HG02588 (cell line): ENCODE data around the gene SAP130.
"Not testable (repeated sequence)": the region's sequence is repeated elsewhere in the genome, so short reads cannot be mapped to it uniquely, and the experiment has no call there.

Experiments
- ATAC-seq: cut with Tn5 transposase; IDR thresholded peaks from one replicate; pipeline ENCODE4 v1.9.1; 2021; ENCODE audit warnings: mild to moderate bottlenecking, moderate library complexity; ENCODE audit not compliant: unreplicated experiment

SAP130 gene

DNA sequence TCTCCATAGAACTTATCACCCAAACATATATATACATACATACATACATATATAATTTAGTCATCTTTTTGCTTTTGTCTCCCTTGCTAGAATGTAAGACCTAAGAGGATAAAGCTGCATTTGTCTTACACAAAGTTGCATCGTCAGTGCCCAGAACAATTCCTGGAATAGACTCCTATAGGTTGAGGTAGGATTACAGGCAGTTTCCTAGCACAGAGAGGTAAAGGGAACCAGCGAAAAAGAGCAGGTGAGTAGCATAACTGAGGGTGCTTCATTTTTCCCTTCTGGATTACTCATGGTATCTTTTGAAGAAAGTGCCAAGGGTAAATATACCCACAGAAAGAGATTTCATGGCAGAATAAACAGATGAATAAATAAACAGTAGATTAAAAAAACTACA, 74.0 kb downstream of the SAP130 start:
- ATAC-seq = no peak

DNA sequence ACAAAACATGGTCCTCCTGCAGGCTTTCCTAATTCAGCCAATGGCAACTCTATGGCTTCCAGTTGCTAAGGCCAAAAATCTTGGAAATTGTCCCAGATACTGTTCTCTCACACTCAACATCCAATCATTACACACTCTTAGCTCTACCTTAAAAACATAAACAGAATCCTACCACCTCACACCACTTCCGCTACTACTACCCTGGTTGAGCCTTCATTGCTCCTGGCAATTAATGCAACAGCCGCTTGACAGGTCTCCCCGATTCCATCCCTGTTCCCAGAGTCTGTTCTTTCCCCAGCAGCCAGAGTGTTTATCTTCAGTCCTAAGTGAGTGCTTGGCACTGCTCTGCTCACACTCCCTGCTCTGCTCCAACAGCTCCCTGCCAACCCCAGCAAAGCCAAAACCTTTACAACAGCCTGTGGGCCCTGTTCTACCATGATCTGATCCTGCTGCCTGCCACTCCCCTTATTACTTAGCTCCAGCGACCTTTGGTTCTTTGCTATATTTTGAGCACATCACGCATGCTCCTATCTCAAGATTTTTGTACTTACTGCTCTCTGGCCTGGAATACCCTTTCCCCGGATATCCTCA, 74.6 kb downstream of the SAP130 start:
- ATAC-seq = no peak

DNA sequence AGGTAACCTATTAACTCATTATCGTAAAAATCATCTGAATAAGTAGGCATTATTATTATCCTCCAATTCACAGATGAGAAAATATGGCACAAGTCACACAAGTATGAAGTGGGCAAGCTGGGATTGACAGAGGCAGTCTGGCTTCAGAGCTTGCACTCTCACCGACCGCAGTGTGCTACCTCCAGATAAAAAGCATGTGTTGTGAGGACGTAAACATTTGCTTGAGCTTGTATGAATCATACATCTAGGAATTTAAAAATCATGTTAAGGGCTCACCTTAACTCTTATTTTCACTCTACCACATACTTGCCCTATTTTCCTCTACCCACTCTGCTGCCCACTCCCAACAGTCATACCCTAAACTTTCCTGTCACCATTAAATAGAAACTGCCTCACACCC, 76.8 kb downstream of the SAP130 start:
- ATAC-seq = no peak

DNA sequence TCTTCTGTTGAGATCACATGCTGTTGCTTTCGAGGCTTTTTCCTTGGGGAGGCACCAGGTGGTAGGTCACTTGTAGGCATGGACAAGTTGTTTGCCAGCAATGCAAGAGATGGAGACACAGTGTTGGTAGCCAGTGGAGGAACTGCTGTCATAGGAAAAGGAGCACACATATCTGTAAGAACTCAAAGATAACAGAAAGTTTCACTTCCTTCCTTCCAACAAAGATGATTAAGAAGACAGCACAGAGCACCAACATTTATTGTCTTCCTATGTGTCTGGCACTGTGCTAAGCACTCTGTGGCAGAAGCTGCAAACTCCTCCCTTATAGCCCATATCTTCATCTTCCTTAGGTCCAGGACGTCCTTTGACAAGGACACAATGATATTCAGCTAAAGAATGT, 77.6 kb downstream of the SAP130 start:
- ATAC-seq = no peak

DNA sequence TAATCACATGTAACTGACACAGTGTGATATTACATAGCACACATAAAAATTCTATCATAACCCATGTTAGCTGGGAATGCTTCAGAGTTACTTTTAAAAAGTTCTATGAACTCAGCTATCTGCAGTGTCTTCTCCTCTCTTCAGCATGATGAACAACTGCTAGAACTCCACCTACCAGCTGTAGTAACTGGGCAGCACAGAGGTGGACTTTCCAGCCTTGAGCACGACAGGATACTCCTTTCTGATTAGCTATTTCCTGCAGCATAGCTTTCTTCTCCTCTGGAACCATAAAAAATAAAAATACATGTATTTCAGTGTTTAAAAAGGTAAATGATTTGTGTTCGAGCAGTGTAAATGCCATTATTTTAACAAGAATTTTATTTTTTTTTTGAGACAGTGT, 82.6 kb downstream of the SAP130 start:
- no peak for ATAC-seq

DNA sequence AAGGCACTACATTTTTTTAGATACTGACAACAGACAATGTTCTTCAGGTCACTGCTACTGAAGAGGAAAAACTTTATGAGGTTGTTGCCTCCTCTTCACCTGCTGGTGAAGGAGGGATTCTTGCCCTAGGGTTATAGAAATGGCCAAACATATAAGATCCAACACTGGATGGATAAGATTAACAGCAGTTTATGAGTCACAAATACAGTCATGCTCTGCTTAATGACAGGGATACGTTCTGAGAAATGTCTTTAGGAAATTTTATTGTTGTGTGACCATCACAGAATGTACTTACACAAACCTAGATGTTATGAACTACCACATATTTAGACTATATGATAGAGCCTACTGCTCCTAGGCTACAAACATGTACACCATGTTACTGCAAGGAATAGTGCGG, 84.7 kb downstream of the SAP130 start:
- no peak for ATAC-seq

DNA sequence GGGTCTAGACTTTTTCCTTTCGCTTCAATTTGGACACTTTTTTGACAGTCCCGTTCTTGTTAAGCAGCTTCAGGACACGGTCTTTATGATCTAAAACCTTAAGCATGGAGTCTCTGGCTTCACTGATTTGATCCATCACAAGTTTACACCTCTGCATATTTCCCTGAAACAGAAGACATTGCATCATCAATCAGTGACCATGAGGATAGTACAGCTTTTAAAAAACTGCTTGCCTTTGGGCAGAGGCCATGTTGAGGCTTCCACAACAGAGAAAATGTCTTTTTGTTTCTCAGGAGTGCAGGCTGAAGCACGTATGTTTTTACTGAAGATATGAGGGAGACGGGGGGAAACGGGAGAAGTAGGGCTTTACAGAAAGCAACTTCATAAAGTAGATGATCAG, 85.9 kb downstream of the SAP130 start:
- no peak for ATAC-seq

DNA sequence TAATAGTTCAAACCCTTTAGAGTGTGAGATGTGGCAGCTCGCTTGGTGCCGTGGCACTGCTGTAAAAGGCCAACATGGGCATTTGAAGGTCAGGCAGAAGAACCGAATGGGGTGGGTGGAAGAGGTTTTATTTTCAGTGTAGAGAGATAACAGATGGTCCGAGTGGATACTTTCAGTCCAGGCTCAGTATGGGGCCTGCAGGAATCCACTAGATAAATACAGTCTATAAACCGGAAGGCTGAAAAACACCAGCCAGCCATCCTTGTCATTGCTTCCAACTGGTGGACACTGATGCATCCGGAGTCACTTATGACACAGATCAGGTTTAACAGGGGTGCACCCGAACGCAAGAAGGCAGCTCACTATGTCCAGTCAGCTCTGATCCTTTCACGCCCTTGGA, 86.4 kb downstream of the SAP130 start:
- no peak for ATAC-seq

DNA sequence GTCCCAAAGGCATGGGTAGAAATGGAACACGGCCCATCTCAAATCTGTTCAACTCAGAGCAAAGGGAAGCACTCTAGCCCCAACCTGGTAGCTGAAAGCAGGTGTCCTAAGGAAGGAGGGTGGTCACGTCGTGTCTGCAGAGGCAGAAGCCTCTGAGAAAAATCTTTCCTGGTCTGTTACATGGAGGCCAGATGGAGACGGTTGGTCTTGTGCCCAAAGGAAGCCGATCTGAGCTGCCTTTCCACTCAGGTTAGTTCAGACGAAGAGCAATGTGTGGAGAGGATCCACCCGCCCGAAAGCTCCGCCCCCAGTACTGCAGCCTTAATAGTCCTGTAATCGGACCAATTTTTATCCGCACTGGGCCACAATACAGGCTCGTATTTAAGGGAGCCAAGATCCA, 87.2 kb downstream of the SAP130 start:
- no peak for ATAC-seq

DNA sequence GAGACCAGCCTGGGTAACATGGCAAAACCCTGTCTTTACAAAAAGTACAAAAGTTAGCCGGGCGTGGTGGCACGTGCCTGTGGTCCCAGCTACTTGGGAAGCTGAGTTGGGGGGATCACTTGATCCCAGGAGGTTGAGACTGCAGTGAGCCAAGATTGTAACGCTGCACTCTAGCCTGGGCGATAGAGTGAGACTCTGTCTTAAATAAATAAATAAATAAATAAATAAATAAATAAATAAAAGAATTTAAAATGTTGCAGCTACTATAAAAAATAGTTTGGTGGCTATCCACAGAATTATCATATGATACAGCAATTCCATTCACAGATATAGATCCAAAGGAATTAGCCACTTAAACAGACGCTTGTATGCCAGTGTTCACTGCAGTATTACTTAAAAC, 92.5 kb downstream of the SAP130 start:
- ATAC-seq = no peak

DNA sequence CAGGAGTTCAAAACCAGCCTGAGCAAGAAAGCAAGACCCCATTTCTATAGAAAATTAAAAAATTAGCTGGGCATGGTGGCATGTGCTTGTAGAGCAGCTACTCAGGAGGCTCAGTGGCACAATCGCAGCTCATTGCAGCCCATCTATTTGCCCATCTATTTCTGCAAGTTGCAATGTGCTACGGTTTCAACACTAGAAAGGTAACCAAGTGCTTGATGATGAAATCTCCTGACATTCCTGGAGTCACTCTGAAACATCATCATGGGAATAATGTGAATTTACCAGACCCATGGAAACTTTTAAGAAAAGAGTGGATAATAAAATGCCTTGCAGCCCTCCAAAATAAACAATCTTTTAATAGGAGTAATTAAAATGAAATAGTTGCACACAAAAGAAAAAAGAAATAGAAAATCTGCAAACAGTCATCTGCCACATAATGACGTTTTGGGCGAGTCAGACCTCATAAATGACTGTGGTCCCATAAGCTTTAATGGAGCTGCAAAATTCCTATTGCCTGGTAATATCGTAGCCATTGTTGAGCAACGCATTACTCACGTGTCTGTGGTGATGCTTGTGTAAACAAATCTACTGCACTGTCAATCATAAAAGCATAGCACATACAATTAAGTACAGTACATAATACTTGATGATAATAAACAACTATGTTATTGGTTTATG, 95.5 kb downstream of the SAP130 start:
- ATAC-seq = no peak

DNA sequence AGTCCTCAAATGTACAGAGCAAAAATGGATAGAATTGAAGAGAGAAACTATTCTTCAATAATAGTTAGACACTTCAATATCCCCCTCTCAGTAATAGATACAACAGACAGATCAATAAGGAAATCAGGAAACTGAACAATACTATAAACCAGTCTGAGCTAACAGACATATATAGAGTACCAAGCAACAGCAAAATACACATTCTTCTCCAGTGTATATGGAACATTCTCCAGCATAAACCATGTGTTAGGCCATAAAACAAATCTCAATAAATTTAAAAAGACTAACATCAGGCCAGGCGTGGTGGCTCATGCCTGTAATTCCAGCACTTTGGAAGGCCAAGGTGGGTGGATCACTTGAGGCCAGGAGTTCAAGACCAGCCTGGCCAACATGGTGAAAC, 98.4 kb downstream of the SAP130 start:
- ATAC-seq = no peak

DNA sequence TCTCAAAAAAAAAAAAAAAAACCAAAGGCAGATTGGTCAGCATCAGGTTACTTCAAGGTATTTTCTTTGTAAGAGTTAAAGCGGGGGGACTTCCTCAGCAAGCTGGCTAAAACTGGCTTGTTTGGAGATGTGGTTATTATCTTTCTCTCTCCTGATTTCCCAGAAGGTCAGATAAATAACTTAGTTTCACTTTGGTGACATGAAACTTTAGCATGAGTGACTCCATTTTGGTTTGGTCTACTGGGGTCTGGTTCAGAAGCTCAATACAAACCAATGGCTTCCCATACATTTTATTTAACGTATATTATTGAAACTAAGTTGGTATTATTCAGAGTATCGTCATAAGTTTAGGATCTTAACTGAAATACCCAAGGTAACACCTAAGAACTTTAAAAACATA, 100.5 kb downstream of the SAP130 start:
- ATAC-seq = no peak

DNA sequence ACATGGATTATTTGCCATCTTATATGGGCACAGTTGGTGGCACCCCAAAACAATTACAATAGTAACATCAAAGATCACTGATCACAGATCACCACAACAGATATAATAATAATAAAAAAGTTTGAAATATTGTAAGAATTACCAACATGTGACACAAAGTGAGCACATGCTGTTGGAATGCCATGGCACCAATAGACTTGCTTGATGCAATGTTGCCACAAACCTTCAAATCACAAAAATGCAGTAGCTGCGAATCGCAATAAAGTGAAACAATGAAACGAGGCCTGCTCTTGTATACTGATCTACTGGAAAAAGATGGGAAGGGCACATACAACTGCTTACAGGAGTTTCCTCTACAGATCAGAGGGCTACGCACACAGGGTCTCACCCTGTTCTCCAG, 109.9 kb downstream of the SAP130 start:
- no peak for ATAC-seq

DNA sequence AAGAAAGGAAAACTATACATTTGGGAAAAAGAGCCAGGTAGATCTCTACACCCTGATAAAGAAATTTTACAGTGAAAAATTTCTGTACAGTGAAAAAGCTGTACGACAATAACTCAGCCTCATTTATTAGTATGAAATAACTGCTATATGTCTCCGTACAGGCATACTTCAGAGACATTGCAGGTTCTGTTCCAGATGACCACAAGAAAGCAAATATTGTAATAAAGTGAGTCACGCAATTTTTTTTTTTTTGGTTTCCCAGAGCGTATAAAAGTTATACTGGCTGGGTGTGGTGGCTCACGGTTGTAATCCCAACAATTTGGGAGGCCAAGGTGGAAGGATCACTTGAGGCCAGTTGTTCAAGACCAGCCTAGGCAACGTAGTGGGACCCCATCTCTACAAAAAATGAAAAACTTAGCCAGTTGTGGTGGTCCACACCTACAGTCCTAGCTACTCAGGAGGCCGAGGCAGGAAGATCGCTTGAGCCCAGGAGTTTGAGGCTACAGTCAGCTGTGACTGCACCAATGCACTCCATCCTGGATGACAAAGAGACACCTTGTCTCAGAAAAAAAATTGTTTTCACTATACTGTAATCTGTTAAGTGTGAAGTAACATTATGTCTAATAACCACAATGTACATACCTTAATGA, 113.9 kb downstream of the SAP130 start:
- no peak for ATAC-seq

DNA sequence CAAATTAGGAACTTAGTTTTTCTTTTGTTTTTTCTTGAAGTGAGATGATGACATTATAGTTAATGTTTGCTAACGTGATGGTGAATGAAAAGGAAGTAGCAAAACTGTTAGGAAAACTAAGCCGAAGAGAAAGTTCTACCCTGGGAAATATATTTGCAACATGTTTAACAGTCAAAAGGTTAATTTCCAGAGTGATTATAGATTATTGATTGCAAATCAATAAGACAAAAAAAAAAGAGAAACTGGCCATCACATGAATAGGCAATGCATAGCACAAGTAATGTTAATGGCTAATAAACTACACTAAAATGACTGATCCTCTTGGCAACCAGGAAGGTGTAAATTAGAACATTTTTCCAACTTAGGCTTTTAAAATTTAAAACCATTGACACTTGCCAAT, 116.1 kb downstream of the SAP130 start:
- no peak for ATAC-seq

DNA sequence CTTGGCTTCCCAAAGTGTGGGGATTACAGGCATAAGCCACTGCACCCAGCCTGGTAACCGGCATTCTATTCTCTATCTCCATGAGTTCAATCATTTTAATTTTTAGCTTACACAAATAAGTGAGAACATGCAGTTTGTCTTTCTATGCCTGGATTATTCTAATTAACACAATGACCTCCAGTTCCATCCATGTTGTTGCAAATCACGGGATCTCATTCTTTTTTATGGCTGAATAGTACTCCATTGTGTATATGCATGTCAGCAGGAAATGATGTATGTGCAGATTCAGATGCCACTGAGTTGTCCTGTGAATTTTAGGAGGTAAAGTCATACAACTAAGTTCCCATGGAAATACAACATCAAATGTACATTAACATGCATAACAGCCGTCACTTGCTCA, 117.4 kb downstream of the SAP130 start:
- no peak for ATAC-seq

DNA sequence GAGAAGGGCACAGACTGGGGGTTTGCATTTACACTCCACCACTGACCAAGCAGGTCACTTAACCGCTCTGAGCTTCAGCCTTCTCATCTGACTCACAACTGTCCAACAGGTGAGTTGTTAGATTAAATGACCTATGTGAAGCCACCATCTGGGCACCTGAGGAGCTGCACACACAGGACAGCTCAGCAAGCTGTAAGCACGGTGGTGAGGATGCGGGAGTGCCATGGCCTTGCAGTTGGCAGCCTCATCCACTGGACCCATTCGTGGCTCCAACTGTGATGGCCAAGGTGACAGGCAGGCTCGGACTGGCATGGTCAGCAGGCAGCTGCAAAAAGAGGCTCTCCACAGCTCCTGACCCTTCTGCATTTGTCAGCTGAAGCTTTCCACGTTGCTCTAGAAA, 118.8 kb downstream of the SAP130 start:
- ATAC-seq = no peak

DNA sequence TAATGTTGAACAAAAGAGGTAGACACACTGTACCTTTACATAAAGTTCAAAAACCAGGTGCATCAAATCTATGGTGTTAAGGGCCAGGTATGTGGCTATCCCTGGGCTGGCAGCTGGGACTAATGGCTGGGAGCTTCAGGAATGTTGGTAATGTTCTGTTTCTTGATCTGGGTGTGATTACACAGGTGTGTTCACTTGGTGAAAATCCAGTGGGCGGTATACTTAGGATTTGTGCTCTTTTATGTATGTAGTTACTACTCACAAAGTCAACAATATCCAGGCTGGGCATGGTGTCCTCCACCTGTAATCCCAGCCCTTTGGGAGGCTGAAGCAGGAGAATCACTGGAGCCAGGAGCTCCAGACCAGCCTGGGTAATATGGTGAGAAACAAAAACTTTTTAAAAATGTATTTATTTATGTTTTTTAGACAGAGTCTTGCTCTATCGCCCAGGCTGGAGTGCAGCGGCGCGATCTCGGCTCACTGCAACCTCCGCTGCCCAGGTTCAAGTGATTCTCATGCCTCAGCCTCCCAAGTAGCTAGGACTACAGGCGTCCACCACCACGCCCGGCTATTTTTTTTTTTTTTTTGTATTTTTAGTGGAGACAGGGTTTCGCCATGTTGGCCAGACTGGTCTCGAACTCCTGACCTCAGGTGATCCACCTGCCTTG, 120.0 kb downstream of the SAP130 start:
- not testable (repeated sequence) for ATAC-seq

DNA sequence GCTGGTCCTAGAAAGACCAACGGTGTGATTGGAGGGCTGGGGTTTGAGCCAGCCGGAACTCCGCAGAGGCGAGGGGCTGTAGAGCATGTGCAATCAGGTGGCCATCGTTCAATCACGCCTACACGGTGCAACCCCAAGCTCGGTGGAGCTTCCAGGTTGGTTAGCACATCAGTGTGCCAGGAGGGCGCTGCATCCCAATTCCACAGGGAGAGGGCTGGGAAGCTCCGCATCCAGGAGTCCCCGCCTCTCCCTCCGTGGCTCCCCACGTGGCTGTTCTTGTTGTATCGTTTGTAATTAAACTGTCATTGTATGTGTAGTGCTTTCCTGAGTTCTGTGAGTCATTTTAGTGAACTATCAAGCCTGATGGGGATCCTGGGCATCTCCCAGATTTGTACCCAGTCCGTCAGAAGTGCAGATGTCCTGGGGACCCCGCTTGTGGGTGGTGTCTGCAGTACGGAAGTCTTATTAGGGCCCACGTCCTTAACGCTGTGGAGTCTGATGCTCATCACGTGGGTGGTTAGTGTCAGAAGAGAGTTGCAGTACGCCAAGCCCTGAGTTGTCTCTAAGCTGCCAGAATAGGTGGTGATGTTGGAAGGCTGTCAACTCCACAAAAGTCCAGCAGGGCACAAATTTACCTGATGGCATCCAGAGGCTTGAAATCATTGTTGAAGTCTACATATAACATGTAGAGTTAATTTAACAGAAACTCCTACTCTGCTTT, 121.5 kb downstream of the SAP130 start:
- ATAC-seq = no peak

DNA sequence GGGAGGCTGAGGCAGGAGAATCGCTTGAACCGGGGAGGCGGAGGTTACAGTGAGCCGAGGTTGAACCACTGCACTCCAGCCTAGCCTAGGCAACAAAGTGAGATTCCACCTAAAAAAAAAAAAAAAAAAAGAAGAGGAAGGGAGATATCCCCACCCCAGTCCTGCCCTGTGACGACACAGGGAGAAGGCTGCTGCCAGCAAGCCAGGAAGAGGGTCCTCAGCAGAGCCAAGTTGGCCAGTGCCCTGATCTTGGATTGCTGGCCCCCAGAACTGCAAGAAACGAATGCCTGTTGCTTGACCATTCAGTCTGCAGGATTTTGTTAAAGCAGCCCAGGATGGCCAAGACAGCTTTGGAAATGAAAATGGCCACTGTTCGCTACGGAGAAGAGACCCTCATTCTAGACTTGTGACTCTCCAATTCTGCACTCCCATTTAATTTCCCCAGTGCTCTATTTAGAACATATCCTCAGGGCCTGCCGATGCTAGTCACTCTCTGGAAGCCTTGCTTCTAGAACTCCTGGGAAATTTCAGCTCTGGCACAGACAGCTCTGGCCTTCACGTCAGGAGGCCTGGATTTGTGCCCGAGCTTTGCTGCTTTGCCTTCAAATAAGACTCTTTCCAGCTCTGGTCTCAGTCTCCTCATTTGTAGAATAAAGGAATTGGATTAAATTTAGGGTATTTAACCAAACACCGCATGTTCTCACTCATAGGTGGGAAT, 126.4 kb downstream of the SAP130 start:
- ATAC-seq = no peak
